NCI-H1048 (cell line): ENCODE measurements around the gene SCN5A.

Experiments
- DNase-seq: peaks from one replicate; lab custom pipeline; 2025; lab: John Stamatoyannopoulos, UW

Gene SCN5A

GRCh38 chr3:38560284-38560683, 89.2 kb downstream of the SCN5A start:
- DNase-seq, result no peak

GRCh38 chr3:38558864-38559263, 90.6 kb downstream of the SCN5A start:
- no peak for DNase-seq

- no peak for DNase-seq
These were observed 92.7 kb downstream of the SCN5A start for GRCh38 chr3:38556640-38557358.

- DNase-seq, result no peak
These were observed 93.6 kb downstream of the SCN5A start for GRCh38 chr3:38555926-38556325.

- no peak for DNase-seq
These were observed 94.2 kb downstream of the SCN5A start for GRCh38 chr3:38555149-38555840.

GRCh38 chr3:38554127-38554827, 95.2 kb downstream of the SCN5A start:
- no peak for DNase-seq

- no peak for DNase-seq
These were observed 96.4 kb downstream of the SCN5A start for GRCh38 chr3:38553071-38553470.

GRCh38 chr3:38552364-38552763, 97.1 kb downstream of the SCN5A start:
- no peak for DNase-seq

GRCh38 chr3:38551026-38551832, 98.3 kb downstream of the SCN5A start:
- no peak for DNase-seq

GRCh38 chr3:38549957-38550840, 99.3 kb downstream of the SCN5A start:
- DNase-seq, result no peak

- no peak for DNase-seq
These were observed 100.0 kb downstream of the SCN5A start for GRCh38 chr3:38549486-38549885.

GRCh38 chr3:38549082-38549481, 100.4 kb downstream of the SCN5A start:
- no peak for DNase-seq

- DNase-seq, result no peak
These were observed 101.1 kb downstream of the SCN5A start for GRCh38 chr3:38548154-38548931.

GRCh38 chr3:38545983-38546382, 103.5 kb downstream of the SCN5A start:
- no peak for DNase-seq

- DNase-seq, result no peak
These were observed 103.9 kb downstream of the SCN5A start for GRCh38 chr3:38545550-38545949.

- no peak for DNase-seq
These were observed 104.6 kb downstream of the SCN5A start for GRCh38 chr3:38544926-38545325.

GRCh38 chr3:38543586-38543985, 105.9 kb downstream of the SCN5A start:
- no peak for DNase-seq

GRCh38 chr3:38542401-38543298, 106.8 kb downstream of the SCN5A start:
- DNase-seq, result no peak

GRCh38 chr3:38541806-38542205, 107.7 kb downstream of the SCN5A start:
- DNase-seq, result no peak
